Measurements from ENCODE around the gene ANKRD20A1.
"Not testable (repeated sequence)": the region's sequence is repeated elsewhere in the genome, so short reads cannot be mapped to it uniquely, and the experiment has no call there.

The ANKRD20A1 gene

DNA sequence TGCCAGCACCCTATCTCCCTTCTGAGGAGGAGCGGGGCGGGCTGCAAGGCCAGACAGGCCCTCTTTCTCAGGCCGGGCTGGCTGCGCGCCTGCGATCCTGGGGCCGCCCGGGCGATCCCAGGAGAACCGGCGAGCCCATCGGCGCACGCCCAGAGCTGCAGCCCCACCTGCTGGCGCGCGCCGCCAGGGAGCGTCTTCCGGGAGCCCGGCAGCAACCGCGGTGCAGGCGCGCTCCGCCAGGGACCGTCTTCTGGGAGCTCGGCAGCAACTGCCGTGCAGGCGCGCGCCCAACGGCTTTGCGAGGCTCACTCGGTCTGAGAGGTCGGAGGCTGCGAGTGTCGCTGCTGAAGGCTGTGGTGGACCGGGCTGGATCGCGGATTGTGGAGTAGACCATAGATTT, at the start of gene ANKRD20A1:
Gene ANKRD20A1 (plus strand): TSS at position 61 of the 400 bp plus-strand sequence. CDS start 496 bp downstream, outside the sequence.
- DNase-seq: not testable (repeated sequence)

DNA sequence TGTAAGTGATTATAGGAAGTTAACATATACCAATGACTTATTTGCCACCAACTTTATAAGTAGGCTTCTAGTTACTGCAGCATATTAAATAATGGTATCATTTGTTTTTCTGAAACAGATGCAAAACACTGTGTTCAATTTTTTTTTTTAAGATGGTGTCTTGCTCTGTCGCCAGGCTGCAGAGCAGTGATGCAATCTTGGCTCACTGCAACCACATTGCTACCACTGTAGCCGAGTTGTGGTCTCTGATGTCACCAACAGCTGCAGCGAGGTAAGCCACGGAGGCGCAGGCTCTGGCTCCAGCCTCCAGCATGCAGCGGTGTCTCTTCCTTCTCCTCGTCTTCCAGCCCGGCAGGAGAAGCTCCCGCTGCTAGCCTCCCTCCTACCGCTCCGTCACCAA, 26.6 kb upstream of the ANKRD20A1 start:
- not testable (repeated sequence) for DNase-seq
